ENCODE data around the gene GON7.
"Not testable (repeated sequence)": the region's sequence is repeated elsewhere in the genome, so short reads cannot be mapped to it uniquely, and the experiment has no call there.

The GON7 gene

DNA sequence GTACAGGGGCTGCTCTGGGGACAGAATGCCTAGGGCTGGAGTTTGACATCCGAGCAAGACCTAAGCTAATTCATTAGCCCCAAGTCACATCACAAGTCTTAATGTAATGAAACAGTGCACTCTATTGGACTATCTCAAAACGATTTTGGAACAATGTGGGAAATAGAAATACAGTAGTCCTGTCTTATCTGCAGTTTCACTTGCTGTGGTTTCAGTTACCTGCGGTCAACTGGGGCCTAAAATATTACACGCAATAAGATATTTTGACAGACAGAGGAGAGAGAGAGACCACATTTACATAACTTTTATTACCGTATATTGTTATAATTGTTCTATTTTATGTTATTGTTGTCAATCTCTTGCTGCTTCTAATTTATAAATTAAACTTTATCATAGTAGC lies 43.3 kb downstream of the GON7 start:
- no peak for TF ChIP-seq EZH2phosphoT487 (IDR thresholded peaks at IDR 0.05; ENCODE audit: borderline replicate concordance, low read length)
- TF ChIP-seq, protein P1, sequence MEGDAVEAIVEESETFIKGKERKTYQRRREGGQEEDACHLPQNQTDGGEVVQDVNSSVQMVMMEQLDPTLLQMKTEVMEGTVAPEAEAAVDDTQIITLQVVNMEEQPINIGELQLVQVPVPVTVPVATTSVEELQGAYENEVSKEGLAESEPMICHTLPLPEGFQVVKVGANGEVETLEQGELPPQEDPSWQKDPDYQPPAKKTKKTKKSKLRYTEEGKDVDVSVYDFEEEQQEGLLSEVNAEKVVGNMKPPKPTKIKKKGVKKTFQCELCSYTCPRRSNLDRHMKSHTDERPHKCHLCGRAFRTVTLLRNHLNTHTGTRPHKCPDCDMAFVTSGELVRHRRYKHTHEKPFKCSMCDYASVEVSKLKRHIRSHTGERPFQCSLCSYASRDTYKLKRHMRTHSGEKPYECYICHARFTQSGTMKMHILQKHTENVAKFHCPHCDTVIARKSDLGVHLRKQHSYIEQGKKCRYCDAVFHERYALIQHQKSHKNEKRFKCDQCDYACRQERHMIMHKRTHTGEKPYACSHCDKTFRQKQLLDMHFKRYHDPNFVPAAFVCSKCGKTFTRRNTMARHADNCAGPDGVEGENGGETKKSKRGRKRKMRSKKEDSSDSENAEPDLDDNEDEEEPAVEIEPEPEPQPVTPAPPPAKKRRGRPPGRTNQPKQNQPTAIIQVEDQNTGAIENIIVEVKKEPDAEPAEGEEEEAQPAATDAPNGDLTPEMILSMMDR (IDR thresholded peaks at IDR 0.05; ENCODE audit: low read depth, low read length, poor library complexity, severe bottlenecking), result peak; percentile 34
- Histone ChIP-seq H3K9me2 (replicated peaks; ENCODE audit: control insufficient read depth, low read length) (no peaks in the 10 kb centered on the region), H3F3A (ENCODE audit: control insufficient read depth, insufficient read depth) (peaks cover 3% of the 10 kb centered on the region; the same call in 1 of the 2 replicates), H3K4me2 (ENCODE audit: low read length) (peak overlapping the region; percentile 37), H3K27me3 (ENCODE audit: control insufficient read depth, low read length) (no peaks in the 10 kb centered on the region), H3K79me2 (ENCODE audit: control insufficient read depth, low read length) (no peaks in the 10 kb centered on the region), H3K36me3 (ENCODE audit: control insufficient read depth, low read length) (no peaks in the 10 kb centered on the region), H4K20me1 (ENCODE audit: control insufficient read depth, insufficient read depth, low read depth, low read length) (no peaks in the 10 kb centered on the region), H3K27ac (ENCODE audit: low read depth, low read length) (peak overlapping the region; percentile 59), H3K4me3 (ENCODE audit: low read length) (no peak overlapping the region), H3K4me1 (ENCODE audit: control insufficient read depth, low read length) (peaks cover 39% of the 10 kb centered on the region), H3K9me3 (ENCODE audit: control insufficient read depth, insufficient read depth, low read length) (no peaks in the 10 kb centered on the region)

- Histone ChIP-seq H3K4me3 (ENCODE audit: low read length) (no peak overlapping the region), H3K27ac (ENCODE audit: low read depth, low read length) (peak overlapping the region; percentile 12; the same call in 1 of the 2 replicates), H3F3A (ENCODE audit: control insufficient read depth, insufficient read depth) (peaks cover 3% of the 10 kb centered on the region; the same call in 1 of the 2 replicates), H4K20me1 (ENCODE audit: control insufficient read depth, insufficient read depth, low read depth, low read length) (no peaks in the 10 kb centered on the region), H3K9me2 (replicated peaks; ENCODE audit: control insufficient read depth, low read length) (no peaks in the 10 kb centered on the region), H3K4me1 (ENCODE audit: control insufficient read depth, low read length) (peaks cover 39% of the 10 kb centered on the region), H3K36me3 (ENCODE audit: control insufficient read depth, low read length) (no peaks in the 10 kb centered on the region), H3K27me3 (ENCODE audit: control insufficient read depth, low read length) (no peaks in the 10 kb centered on the region), H3K9me3 (ENCODE audit: control insufficient read depth, insufficient read depth, low read length) (no peaks in the 10 kb centered on the region), H3K79me2 (ENCODE audit: control insufficient read depth, low read length) (no peaks in the 10 kb centered on the region), H3K4me2 (ENCODE audit: low read length) (no peak overlapping the region)
- TF ChIP-seq, protein P1 (IDR thresholded peaks at IDR 0.05; ENCODE audit: low read depth, low read length, poor library complexity, severe bottlenecking), result no peak
- TF ChIP-seq EZH2phosphoT487 (IDR thresholded peaks at IDR 0.05; ENCODE audit: borderline replicate concordance, low read length), result no peak
Measured at GRCh38 chr14:93161411-93161940, 45.4 kb downstream of the GON7 start.

GRCh38 chr14:93160353-93160801 lies 46.5 kb downstream of the GON7 start:
- no peaks in the 10 kb centered on the region for H3K9me3 ChIP-seq (ENCODE audit: control insufficient read depth, insufficient read depth, low read length)
- H3K79me2 ChIP-seq (ENCODE audit: control insufficient read depth, low read length), result no peaks in the 10 kb centered on the region
- TF ChIP-seq, protein P1 (IDR thresholded peaks at IDR 0.05; ENCODE audit: low read depth, low read length, poor library complexity, severe bottlenecking), result peak; percentile 29
- no peak for TF ChIP-seq EZH2phosphoT487 (IDR thresholded peaks at IDR 0.05; ENCODE audit: borderline replicate concordance, low read length)
- no peaks in the 10 kb centered on the region for H3K27me3 ChIP-seq (ENCODE audit: control insufficient read depth, low read length)
- no peak overlapping the region for H3K27ac ChIP-seq (ENCODE audit: low read depth, low read length)
- H3K9me2 ChIP-seq (replicated peaks; ENCODE audit: control insufficient read depth, low read length), result no peaks in the 10 kb centered on the region
- no peak overlapping the region for H3K4me3 ChIP-seq (ENCODE audit: low read length)
- peaks cover 33% of the 10 kb centered on the region for H3K4me1 ChIP-seq (ENCODE audit: control insufficient read depth, low read length)
- no peaks in the 10 kb centered on the region for H3K36me3 ChIP-seq (ENCODE audit: control insufficient read depth, low read length)
- peak overlapping the region; percentile 2; the same call in 1 of the 2 replicates for H3K4me2 ChIP-seq (ENCODE audit: low read length)
- no peaks in the 10 kb centered on the region for H4K20me1 ChIP-seq (ENCODE audit: control insufficient read depth, insufficient read depth, low read depth, low read length)
- peaks cover 3% of the 10 kb centered on the region; the same call in 1 of the 2 replicates for H3F3A ChIP-seq (ENCODE audit: control insufficient read depth, insufficient read depth)

DNA sequence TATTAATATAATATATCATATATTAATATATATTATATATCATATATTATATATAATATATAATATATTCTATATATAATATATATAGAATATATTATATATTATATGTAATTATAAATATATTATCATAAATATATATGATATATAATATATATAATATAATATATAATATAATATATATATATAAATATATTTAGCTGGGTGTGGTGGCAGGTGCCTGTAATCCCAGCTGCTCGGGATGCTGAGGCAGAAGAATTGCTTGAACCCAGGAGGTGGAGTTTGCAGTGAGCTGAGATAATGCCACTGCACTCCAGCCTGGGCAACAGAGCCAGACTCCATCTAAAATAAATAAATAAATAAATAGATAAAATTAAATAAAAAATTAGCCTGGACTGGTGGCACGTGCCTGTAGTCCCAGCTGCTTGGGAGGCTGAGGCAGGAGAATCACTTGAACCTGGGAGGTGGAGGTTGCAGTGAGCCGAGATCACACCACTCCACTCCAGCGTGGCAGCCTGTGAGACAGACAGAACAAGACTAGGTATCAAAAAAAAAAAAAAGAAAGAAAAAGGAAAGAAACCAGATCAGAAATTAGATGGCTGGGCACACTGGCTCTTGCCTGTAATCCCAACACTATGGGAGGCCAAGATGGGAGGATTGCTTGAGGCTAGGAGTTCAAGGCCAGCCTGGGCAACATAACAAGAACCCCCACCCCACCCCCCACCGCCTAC lies 47.1 kb downstream of the GON7 start:
- H3K27ac ChIP-seq (ENCODE audit: low read depth, low read length); H3K4me3 ChIP-seq (ENCODE audit: low read length); H3K9me3 ChIP-seq (ENCODE audit: control insufficient read depth, insufficient read depth, low read length); H3K9me2 ChIP-seq (replicated peaks; ENCODE audit: control insufficient read depth, low read length); H3K4me2 ChIP-seq (ENCODE audit: low read length); H3K36me3 ChIP-seq (ENCODE audit: control insufficient read depth, low read length); H3F3A ChIP-seq (ENCODE audit: control insufficient read depth, insufficient read depth); H3K79me2 ChIP-seq (ENCODE audit: control insufficient read depth, low read length); H3K27me3 ChIP-seq (ENCODE audit: control insufficient read depth, low read length); H4K20me1 ChIP-seq (ENCODE audit: control insufficient read depth, insufficient read depth, low read depth, low read length): not testable (repeated sequence)
- H3K4me1 ChIP-seq (ENCODE audit: control insufficient read depth, low read length), result peaks cover 28% of the 10 kb centered on the region

DNA sequence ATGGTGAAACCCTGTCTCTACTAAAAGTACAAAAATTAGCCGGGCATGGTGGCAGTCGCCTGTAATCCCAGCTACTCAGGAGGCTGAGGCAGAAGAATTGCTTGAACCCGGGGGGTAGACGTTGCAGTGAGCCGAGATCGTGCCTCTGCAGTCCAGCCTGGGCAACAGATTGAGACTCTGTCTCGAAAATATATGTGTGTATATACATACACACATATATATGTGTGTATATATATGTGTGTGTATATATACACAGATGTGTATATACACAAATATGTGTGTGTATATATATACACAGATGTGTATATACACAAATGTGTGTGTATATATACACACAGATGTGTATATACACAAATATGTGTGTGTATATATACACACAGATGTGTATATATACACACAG lies 48.5 kb downstream of the GON7 start:
- not testable (repeated sequence) for H3F3A ChIP-seq (ENCODE audit: control insufficient read depth, insufficient read depth); H3K4me3 ChIP-seq (ENCODE audit: low read length); H3K27me3 ChIP-seq (ENCODE audit: control insufficient read depth, low read length); H3K36me3 ChIP-seq (ENCODE audit: control insufficient read depth, low read length); H3K4me2 ChIP-seq (ENCODE audit: low read length); H3K79me2 ChIP-seq (ENCODE audit: control insufficient read depth, low read length); H3K9me2 ChIP-seq (replicated peaks; ENCODE audit: control insufficient read depth, low read length); H4K20me1 ChIP-seq (ENCODE audit: control insufficient read depth, insufficient read depth, low read depth, low read length); H3K9me3 ChIP-seq (ENCODE audit: control insufficient read depth, insufficient read depth, low read length); H3K27ac ChIP-seq (ENCODE audit: low read depth, low read length)
- H3K4me1 ChIP-seq (ENCODE audit: control insufficient read depth, low read length), result peaks cover 22% of the 10 kb centered on the region

Measured in DOHH2 (cell line).